Amniotic epithelial cell (primary cell): Measurements from ENCODE around the gene FBP2.
"Not testable (repeated sequence)": the region's sequence is repeated elsewhere in the genome, so short reads cannot be mapped to it uniquely, and the experiment has no call there.

Source experiments
- DNase-seq: peaks from one replicate; pipeline ENCODE4 v3.0.0-alpha.2; 2010; ENCODE audit warnings: low read depth

The FBP2 gene

GRCh38 chr9:94606646-94607422, 13.2 kb upstream of the FBP2 start:
- DNase-seq = no peak

GRCh38 chr9:94603259-94604160, 9.9 kb upstream of the FBP2 start:
- peak; percentile 94 for DNase-seq

- DNase-seq = no peak
Measured at GRCh38 chr9:94602666-94603065, 9.0 kb upstream of the FBP2 start.

- no peak for DNase-seq
Measured at GRCh38 chr9:94600715-94601114, 7.1 kb upstream of the FBP2 start.

- DNase-seq = no peak
Measured at GRCh38 chr9:94600258-94600657, 6.6 kb upstream of the FBP2 start.

- DNase-seq = no peak
Measured at GRCh38 chr9:94599102-94599501, 5.5 kb upstream of the FBP2 start.

- DNase-seq = not testable (repeated sequence)
Measured at GRCh38 chr9:94592683-94593082, 941 bp downstream of the FBP2 start.

- no peak for DNase-seq
Measured at GRCh38 chr9:94591876-94592275, 1.7 kb downstream of the FBP2 start.

- DNase-seq = not testable (repeated sequence)
Measured at GRCh38 chr9:94591046-94591545, 2.5 kb downstream of the FBP2 start.

GRCh38 chr9:94588681-94589080, 4.9 kb downstream of the FBP2 start:
- DNase-seq = no peak

- peak; percentile 19 for DNase-seq
Measured at GRCh38 chr9:94586814-94587213, 6.8 kb downstream of the FBP2 start.

GRCh38 chr9:94586316-94586715, 7.3 kb downstream of the FBP2 start:
- DNase-seq = no peak

GRCh38 chr9:94584555-94584954, 9.1 kb downstream of the FBP2 start:
- DNase-seq = no peak

- no peak for DNase-seq
Measured at GRCh38 chr9:94581728-94582127, 11.9 kb downstream of the FBP2 start.

GRCh38 chr9:94577571-94577970, 16.1 kb downstream of the FBP2 start:
- DNase-seq = no peak

- no peak for DNase-seq
Measured at GRCh38 chr9:94577036-94577435, 16.6 kb downstream of the FBP2 start.

- no peak for DNase-seq
Measured at GRCh38 chr9:94576131-94576530, 17.5 kb downstream of the FBP2 start.

- no peak for DNase-seq
Measured at GRCh38 chr9:94568972-94569712, 24.5 kb downstream of the FBP2 start.

- DNase-seq = no peak
Measured at GRCh38 chr9:94568250-94568889, 25.3 kb downstream of the FBP2 start.

GRCh38 chr9:94567271-94567670, 26.4 kb downstream of the FBP2 start:
- DNase-seq = no peak

- no peak for DNase-seq
Measured at GRCh38 chr9:94566550-94566949, 27.1 kb downstream of the FBP2 start.

GRCh38 chr9:94564279-94564678, 29.3 kb downstream of the FBP2 start:
- not testable (repeated sequence) for DNase-seq
